NOMO-1 (cell line): ENCODE measurements around the gene OSR1.
"Not testable (repeated sequence)": the region's sequence is repeated elsewhere in the genome, so short reads cannot be mapped to it uniquely, and the experiment has no call there.

Experiments used
- DNase-seq, 2 experiments: peaks; one replicate each; lab custom pipeline; 2025; ENCODE audit not compliant: unreplicated experiment in 2 of 2; lab: John Stamatoyannopoulos, UW

OSR1 gene

DNA sequence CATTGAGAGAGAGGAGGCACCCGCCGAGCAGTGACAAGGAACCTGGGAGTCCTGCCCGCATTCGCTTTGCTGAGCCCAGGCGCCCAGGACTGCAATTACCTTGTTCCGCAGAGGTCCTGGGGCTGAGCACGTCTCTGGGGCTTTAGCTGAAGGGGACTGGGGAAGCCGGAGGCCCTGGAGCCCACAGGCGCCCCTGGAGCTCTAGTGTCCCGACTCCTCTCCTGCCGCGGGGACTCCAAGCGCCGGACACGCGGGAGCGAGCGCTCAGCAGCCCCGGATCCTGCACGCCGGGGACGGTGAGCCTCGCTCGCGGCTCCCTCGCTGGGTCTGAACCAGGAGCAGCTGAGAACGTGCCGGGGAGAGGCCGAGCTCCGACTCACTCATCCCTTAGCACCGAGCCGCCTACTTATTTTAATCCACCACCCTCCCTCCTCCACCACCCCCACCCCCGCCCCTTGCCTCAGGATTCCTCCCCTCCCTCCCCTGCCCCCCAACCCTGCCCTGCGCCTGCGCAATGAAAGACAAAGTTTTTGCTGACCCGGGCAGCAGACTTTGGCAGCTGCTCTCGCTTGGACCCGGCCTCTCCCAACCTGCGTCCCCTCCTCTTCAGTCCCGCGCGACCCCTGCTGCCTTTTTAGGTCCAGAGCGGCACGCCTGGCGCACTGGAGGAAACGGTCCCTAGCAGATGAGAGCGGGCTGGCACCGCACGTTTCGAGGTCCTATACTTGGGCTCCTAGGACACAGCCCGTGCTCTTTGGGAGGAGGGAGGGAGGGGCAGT, at the start of gene OSR1:
Gene OSR1, minus strand, starts transcription at position 382 of the 779 bp plus-strand sequence. CDS start 4,818 bp downstream, outside the sequence.
- no peak for DNase-seq

GRCh38 chr2:19403785-19404184, 45.4 kb upstream of the OSR1 start:
- DNase-seq = no peak

DNA sequence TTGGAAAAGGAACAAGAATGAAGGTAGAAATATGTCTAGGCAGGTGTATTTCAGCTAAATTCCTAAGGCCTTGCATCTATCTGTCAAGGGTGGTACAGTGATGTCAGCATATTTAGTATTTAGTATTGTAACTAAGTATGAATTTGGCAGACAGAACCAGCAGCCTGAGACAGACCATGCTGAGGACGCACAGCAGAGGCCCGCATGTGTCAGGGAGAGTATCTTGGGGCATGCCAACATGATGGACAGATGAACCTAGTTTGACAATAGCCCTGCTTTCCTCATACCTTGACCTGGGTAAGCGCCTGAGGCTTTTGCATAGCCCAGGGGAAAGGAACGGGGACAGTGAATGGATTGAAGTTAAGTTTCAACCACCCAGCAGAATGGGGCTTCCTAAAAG, 33.8 kb upstream of the OSR1 start:
- DNase-seq = no peak

GRCh38 chr2:19389469-19389868, 31.0 kb upstream of the OSR1 start:
- DNase-seq = not testable (repeated sequence)

GRCh38 chr2:19380532-19380931, 22.1 kb upstream of the OSR1 start:
- no peak for DNase-seq

DNA sequence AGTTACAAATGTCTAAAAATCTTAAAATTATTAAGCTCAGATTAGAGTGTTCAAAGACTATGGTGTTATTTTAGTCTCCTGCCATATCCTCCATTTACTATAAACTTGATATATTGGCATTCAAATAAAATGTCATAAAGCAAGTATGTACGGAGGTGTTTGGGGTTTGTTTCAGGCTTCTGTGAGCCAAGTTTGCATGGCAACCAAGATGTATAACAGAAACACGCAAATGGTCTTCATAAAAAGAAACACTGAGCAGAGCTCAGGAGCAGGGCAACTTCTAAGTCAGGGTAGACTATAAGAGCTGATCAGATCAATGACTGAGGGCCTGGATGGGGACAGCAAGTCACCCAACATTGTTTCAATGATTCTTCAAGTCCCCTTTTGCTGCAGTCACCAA, 20.5 kb upstream of the OSR1 start:
- no peak for DNase-seq

GRCh38 chr2:19377717-19378116, 19.3 kb upstream of the OSR1 start:
- DNase-seq = no peak

DNA sequence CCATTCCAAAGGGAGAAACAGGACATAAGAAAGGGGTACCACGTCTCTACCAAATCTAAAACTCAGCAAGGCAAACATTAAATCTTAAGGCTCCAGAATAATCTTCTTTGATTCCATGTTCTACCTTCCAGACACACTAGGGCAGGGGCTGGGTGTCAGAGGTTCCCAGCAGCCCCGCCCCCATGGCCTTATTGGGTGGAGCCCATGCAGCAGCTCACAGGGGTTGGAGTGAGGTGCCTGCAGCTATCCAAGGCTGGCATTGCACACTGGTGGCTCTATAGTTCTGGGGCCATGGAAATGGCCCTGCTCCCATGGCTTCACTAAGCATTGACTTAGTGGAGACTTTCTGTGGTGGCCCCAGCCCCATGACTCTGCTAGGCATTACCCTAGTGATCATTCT, 14.9 kb upstream of the OSR1 start:
- no peak for DNase-seq

DNA sequence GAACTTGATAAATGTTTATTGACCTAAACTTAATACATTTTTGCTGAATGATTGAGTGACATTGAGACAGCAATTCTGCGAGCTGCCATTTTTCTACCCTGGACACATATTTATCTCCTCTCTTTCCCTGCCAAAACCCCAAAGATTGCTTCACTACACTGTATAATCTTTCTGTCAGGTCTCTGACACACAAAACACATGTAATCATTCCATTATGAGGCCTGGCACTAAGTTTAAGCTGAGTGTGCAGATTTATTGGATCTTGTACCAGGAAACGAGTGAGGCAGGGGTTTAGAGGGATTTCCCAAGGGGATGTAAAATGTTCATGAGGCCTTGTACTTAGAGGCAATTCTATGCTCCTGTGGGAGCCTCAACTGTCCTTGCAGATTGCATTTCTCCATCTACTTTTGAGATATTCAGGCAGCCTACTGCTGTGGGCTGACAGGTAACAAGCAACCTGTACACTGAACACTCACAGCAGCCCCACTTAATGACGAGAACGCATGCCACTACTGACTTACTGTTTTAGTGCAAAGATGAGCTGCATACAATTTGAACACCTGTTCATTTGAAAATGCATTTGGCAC, 13.7 kb upstream of the OSR1 start:
- no peak for DNase-seq

GRCh38 chr2:19369341-19369955, 11.0 kb upstream of the OSR1 start:
- DNase-seq = no peak

DNA sequence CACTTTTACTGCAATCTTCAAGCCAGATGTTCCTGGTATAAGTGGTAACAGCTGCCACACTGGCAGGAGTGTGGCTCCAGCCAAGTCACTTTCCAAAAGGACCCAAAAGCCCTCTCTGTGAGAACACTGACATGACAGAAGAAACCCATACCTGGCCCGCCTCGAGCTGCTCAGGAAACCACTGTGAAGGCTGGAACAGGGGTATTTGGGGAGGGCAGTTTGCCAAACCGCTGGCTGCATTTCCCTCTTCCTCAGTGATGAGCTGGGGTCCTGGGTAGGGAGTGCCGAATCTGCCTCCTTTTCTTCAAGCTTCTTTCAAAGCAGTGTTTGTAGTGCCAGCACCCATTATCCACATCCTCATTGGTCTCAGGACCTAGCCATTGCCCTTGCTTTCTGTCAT, 10.3 kb upstream of the OSR1 start:
- no peak for DNase-seq

DNA sequence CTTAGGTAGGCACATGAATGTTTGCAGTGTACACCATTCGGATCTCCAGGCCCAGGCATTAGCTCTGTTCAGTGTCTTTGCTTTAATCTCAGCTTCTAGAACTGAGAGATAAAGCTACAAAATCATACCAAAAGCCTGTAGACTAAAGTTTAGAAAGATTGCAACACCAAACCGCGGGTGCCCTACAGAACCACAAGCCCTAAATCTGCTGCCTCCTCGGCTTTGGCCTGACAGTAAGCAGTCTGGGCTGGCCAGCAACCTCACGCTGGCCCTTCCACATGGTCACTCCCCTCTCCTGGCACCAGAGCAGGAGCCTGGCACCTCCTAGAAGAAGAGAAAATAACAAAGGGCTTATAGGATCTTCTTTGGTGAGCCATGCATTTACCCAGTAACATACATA, 8.9 kb upstream of the OSR1 start:
- DNase-seq = peak in 1 of 2 experiments; percentile 3

GRCh38 chr2:19365126-19365525, 6.7 kb upstream of the OSR1 start:
- no peak for DNase-seq

GRCh38 chr2:19364014-19364413, 5.6 kb upstream of the OSR1 start:
- no peak for DNase-seq

DNA sequence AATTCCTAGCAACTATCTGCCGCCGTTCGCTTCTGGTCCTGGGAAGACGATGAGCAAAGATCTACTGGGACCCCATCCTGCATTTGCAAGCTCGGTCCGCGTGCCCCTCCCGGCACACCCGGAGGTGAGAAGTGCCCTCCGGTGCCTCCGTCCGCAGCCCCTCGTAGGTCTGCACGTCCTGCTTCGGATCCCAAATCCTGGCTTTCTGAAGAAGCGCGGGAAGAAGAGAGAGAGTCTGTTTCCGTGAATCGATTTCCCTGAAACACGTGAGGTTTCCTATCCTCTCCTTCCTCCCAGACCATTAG, 5.0 kb upstream of the OSR1 start:
- DNase-seq = no peak

- DNase-seq = peak; percentile 32 to 43
Measured at GRCh38 chr2:19362755-19363473, 4.5 kb upstream of the OSR1 start.

DNA sequence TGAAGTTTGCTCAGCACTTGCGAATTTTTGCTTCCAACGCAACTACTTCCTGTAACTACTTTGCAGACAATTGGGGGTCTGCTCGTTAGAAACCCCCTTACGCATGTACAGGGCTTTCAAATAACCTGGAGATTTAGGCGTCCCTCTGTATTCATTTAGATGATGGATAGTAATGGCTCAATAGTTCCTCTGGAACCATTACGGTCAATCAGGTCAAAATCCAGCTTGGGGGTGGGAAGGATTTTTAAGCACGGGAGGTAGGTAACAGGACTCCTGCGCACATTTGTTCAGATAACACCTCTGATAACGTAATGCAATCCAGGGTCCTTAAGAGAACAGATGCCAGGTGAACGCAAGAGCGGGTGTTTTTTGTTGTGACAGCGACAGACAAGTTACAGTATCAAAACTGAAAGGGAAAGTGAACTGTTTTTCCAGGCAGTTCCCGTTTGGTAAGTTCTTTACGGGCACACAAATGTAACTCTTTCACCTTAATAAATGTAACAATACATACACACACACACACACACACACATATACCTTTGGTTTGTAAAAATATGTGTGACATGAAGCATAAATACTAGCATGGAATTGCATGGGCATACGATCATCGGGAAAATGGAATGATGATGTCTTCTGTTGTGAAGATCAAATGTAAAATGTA, 3.8 kb upstream of the OSR1 start:
- DNase-seq = peak in 1 of 2 experiments; percentile 44

DNA sequence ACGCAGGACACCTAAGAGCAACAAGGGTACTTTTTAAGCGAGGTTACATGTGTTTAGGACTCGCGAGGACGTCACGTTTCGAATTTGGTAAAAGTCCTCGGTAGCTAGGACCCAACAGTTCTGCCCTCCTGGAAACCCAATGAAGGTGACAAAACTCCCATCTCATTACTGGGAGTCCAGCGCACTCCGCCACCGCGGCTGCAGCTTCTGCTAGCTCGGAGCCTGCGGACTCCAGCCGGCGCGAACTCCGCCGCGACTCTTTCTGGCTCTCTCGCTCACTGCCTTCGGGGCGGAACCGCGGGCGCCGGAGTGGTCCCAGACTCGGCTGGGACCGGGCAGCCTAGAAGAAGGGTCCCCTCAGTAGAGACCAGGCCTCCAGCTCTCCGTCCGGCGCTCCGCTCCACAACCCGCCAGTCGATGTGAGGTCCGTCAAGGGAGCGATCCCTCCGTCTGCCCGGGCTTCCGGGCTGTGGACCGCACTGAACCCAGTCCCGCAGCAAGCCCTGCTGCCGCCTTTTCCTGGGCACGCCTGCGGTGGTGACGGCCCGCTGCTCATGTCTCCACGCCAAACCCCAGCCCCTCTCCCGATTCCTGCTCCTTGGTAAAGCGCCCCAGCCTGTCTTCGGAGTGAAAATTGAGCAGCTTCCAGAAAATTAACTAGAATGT, 3.0 kb upstream of the OSR1 start:
- no peak for DNase-seq

- no peak for DNase-seq
Measured at GRCh38 chr2:19360966-19361321, 2.5 kb upstream of the OSR1 start.

- no peak for DNase-seq
Measured at GRCh38 chr2:19360266-19360965, 2.0 kb upstream of the OSR1 start.
